ENCODE measurements around the gene NIPBL. TPM values are rescaled to one million over a fixed set of nuclear protein-coding genes. Genes with fewer than 3 reads are reported as not detected.

The NIPBL gene
- total RNA-seq, 1 experiment from 2014 or later, result 61.3 TPM

DNA sequence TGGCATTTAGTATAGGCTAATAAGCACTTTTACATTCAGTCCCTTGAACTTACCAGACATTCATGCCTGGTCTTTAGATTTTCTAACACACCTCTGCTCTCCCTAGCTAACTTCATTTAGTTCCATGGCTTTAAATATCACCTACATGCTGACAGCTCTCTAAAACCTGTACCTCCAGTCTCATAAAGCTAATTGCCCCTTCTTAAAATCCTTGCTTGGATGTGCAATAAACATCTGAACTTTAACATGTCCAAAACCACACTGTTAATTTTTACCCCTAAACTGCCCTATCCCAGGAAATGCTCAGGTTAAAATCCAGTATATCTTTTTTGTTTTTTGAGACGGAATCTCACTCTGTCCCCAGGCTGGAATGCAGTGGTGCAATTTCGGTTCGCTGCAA lies 232.8 kb downstream of the NIPBL start:
- Histone ChIP-seq H3K4ac (ENCODE audit: low read depth, low read length) (no peak overlapping the region), H3K9ac (ENCODE audit: extremely low read depth, insufficient read length, low read length) (no peak overlapping the region), H2BK12ac (ENCODE audit: insufficient read length, low read depth, low read length) (no peak overlapping the region), H3K23me2 (ENCODE audit: insufficient read length, low read depth, low read length, poor library complexity, severe bottlenecking) (no peaks in the 10 kb centered on the region), H2BK120ac (ENCODE audit: low read depth, low read length, poor library complexity, severe bottlenecking) (no peak overlapping the region), H4K91ac (ENCODE audit: insufficient read length, low read depth, low read length) (no peak overlapping the region), H3K18ac (ENCODE audit: insufficient read length, low read depth, low read length) (no peak overlapping the region), H3K79me2 (ENCODE audit: insufficient read depth, low read length) (no peaks in the 10 kb centered on the region), H2BK5ac (ENCODE audit: insufficient read length, low read length) (no peak overlapping the region), H2AFZ (ENCODE audit: low read length) (no peak overlapping the region), H3T11ph (ENCODE audit: low read length) (no peak overlapping the region), H3K4me2 (ENCODE audit: insufficient read depth, insufficient read length, low read length) (no peak overlapping the region), H4K8ac (replicated peaks; ENCODE audit: insufficient read length, low read depth, low read length) (no peak overlapping the region), H3K79me1 (ENCODE audit: insufficient read depth, low read depth, low read length, poor library complexity, severe bottlenecking) (no peaks in the 10 kb centered on the region), H2AK5ac (ENCODE audit: insufficient read length, low read length) (no peak overlapping the region), H2BK20ac (ENCODE audit: low read depth, low read length, poor library complexity, severe bottlenecking) (no peak overlapping the region), H3K9me3 (ENCODE audit: control insufficient read depth, low read depth, low read length) (no peaks in the 10 kb centered on the region), H3K4me1 (ENCODE audit: insufficient read depth, low read length) (no peaks in the 10 kb centered on the region), H3K27ac (ENCODE audit: insufficient read length, low read depth, low read length) (no peak overlapping the region), H3K14ac (ENCODE audit: insufficient read depth, low read length) (no peak overlapping the region), H3K23ac (ENCODE audit: insufficient read length, low read depth, low read length) (no peak overlapping the region), H4K20me1 (ENCODE audit: control insufficient read depth, insufficient read depth, insufficient read length) (no peaks in the 10 kb centered on the region), H3K56ac (ENCODE audit: insufficient read length, low read depth, low read length) (no peak overlapping the region), H4K5ac (ENCODE audit: insufficient read length, low read depth, low read length) (no peak overlapping the region), H3K27me3 (ENCODE audit: insufficient read depth, low read length) (no peaks in the 10 kb centered on the region), H2BK15ac (ENCODE audit: low read depth, low read length) (no peak overlapping the region)
- Mint-ChIP-seq H3K4me3 (no peak overlapping the region), H3K27me3 (ENCODE audit: low read depth) (no peaks in the 10 kb centered on the region), H3K27ac (no peak overlapping the region), H3K4me1 (no peaks in the 10 kb centered on the region), H3K36me3 (ENCODE audit: insufficient read depth in 1 of 3, low read depth in 3 of 3) (peaks cover 5 to 29% (median 25%) of the 10 kb centered on the region in 3 experiments), H3K9me3 (no peaks in the 10 kb centered on the region; a peak in 1 of 5 replicates)
- TF ChIP-seq CTCF (conservative IDR thresholded peaks at IDR 0.05), result no peak
- no peak for DNase-seq
- no CpG with 5 or more reads among the region's 3 CpGs for WGBS (ENCODE audit: extremely low coverage, insufficient read length, low lambda C conversion rate)

Measured in H9 (cell line).